ENCODE measurements around the gene ZNF214. TPM values are rescaled to one million over a fixed set of nuclear protein-coding genes. Genes with fewer than 3 reads are reported as not detected.
"Not testable (repeated sequence)": the region's sequence is repeated elsewhere in the genome, so short reads cannot be mapped to it uniquely, and the experiment has no call there.

ZNF214 gene
- total RNA-seq, 1 donor from 2014 or later: not detected

DNA sequence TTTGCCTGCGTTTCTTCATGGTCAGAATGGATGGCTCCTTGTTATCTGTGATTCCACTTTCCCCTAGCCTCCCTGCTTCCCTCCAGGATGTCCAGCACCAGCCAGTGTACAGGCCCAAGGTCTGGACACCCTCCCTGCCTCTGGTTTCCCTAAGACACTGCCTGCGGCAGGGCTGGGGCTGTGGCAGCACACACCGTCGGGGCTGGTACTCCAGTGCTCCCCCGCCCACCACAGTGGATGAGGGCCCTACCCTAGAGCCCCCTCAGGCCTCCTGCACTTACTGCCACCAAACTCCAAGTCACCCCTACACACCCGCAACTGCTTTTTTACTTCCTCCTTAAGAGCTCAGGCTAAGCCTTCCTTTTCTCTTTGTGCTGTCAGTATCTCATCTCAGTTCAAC is 28.9 kb downstream of the ZNF214 start:
- Histone ChIP-seq H3K4me1 (no peaks in the 10 kb centered on the region), H3K36me3 (no peaks in the 10 kb centered on the region), H3K27me3 (no peaks in the 10 kb centered on the region), H3K9me3 (no peaks in the 10 kb centered on the region), H3K27ac (no peak overlapping the region), H3K4me3 (no peak overlapping the region)
- TF ChIP-seq, protein P1, sequence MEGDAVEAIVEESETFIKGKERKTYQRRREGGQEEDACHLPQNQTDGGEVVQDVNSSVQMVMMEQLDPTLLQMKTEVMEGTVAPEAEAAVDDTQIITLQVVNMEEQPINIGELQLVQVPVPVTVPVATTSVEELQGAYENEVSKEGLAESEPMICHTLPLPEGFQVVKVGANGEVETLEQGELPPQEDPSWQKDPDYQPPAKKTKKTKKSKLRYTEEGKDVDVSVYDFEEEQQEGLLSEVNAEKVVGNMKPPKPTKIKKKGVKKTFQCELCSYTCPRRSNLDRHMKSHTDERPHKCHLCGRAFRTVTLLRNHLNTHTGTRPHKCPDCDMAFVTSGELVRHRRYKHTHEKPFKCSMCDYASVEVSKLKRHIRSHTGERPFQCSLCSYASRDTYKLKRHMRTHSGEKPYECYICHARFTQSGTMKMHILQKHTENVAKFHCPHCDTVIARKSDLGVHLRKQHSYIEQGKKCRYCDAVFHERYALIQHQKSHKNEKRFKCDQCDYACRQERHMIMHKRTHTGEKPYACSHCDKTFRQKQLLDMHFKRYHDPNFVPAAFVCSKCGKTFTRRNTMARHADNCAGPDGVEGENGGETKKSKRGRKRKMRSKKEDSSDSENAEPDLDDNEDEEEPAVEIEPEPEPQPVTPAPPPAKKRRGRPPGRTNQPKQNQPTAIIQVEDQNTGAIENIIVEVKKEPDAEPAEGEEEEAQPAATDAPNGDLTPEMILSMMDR (IDR thresholded peaks at IDR 0.05): no peak
- intact Hi-C loops (cut with DNase I): no loop called here
- no peak for DNase-seq (ENCODE audit: low spot score in 2 of 2)

DNA sequence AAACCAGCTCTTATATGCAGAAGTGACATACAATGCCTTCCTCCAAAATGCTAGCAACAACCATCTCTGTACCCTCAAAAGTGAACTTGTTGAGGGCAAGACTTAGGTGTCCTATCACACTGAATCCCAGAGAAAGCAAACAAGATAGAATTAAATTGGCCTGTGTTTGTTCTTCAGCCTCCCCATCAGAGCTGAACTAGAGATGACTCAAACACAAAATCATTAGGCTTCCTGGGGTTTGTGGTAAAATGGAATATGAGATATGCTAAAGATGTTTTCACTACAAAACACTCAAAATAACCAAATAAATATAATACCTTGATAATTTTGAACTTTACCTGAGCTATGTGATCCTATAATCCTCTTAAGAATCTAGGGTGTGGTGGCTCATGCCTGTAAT is 31.6 kb downstream of the ZNF214 start:
- Histone ChIP-seq H3K27me3 (no peaks in the 10 kb centered on the region), H3K36me3 (no peaks in the 10 kb centered on the region), H3K27ac (no peak overlapping the region), H3K9me3 (no peaks in the 10 kb centered on the region), H3K4me1 (no peaks in the 10 kb centered on the region), H3K4me3 (no peak overlapping the region)
- intact Hi-C loops (cut with DNase I): no loop called here
- TF ChIP-seq, protein P1 (IDR thresholded peaks at IDR 0.05): no peak
- no peak for DNase-seq (ENCODE audit: low spot score in 2 of 2)

DNA sequence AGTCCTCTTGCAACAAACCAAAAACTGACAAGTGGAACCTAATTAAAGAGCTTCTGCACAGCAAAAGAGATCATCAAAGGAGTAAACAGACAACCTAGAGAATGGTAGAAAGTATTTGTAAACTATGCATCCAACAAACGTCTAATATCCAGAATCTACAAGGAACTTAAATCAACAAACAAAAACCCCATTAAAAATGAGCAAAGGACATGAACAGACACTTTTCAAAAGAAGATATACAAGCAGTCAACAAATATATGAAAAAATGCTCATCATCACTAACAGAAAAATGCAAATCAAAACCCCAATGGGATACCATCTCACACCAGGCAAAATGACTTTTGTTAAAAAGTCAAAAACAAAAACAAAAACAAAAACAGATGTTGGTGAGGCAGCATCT is 33.7 kb downstream of the ZNF214 start:
- intact Hi-C loops (cut with DNase I): no loop called here
- TF ChIP-seq, protein P1 (IDR thresholded peaks at IDR 0.05): no peak
- no peak overlapping the region for H3K27ac ChIP-seq

DNA sequence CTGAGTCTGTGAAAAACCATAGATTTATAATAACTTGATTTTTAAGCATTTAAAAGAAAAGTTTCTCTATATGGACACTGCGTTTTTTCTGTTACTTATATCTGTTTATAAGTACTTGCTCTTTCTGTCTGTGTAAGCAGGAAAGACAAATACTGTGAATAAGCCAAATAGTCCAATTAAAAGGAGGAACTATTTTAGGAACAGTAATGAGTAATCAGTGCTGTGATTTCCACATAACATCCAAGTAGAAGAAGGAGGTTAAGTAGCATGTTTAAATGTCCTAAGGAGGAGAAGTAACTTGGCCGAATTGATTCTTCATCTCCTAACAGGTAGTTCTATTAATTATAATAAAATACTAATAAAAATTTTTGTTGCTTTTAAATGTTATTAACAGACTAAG is 40.8 kb downstream of the ZNF214 start:
- Histone ChIP-seq H3K27me3 (no peaks in the 10 kb centered on the region), H3K4me3 (no peak overlapping the region), H3K9me3 (no peaks in the 10 kb centered on the region), H3K36me3 (no peaks in the 10 kb centered on the region), H3K27ac (no peak overlapping the region), H3K4me1 (no peaks in the 10 kb centered on the region)
- TF ChIP-seq, protein P1 (IDR thresholded peaks at IDR 0.05): no peak
- intact Hi-C loops (cut with DNase I): no loop called here
- no peak for DNase-seq (ENCODE audit: low spot score in 2 of 2)

More for the DNA sequence above, 33.7 kb downstream of the ZNF214 start:
- H3K9me3 ChIP-seq: no peaks in the 10 kb centered on the region
- DNase-seq (ENCODE audit: low spot score in 2 of 2): no peak
- no peaks in the 10 kb centered on the region for H3K4me1 ChIP-seq
- H3K36me3 ChIP-seq: no peaks in the 10 kb centered on the region
- H3K4me3 ChIP-seq: no peak overlapping the region
- H3K27me3 ChIP-seq: no peaks in the 10 kb centered on the region

DNA sequence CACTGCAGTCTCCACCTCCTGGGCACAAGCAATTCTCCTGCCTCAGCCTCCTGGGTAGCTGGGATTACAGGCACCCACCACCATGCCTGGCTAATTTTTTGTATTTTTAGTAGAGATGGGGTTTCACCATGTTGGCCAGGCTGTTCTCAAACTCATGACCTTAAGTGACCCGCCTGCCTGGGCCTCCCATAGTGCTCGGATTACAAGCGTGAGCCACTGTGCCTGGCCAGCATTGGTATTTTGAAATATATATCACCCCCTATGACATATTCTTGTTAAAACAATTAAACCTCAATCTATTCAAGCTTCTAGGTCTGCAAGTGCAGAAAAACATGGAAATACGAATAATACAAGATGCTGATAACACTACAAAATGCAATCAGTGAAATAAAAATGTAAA is 50.3 kb downstream of the ZNF214 start:
- DNase-seq (ENCODE audit: low spot score in 2 of 2); intact Hi-C loops (cut with DNase I); H3K27ac ChIP-seq; H3K4me1 ChIP-seq; H3K27me3 ChIP-seq; H3K36me3 ChIP-seq; H3K9me3 ChIP-seq; H3K4me3 ChIP-seq: not testable (repeated sequence)

DNA sequence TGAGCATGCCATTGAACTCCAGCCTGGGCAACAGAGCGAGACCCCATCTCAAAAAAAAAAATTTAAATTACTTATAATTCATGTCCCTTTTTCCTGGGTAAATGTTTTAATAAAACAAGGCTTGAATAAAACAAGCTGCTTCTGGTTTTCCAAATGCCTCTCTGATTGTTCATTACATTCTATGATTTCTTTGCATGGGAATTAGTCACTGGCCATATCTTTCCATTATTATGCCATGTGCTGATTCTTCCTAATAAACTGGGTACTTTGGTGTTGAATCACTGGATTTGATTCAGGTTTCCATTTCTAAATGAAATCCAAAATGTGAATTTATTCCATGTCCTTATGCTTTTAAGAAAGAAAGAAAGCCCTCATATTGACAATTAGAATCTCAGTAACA is 51.3 kb downstream of the ZNF214 start:
- Histone ChIP-seq H3K27ac (no peak overlapping the region), H3K36me3 (no peaks in the 10 kb centered on the region), H3K4me1 (no peaks in the 10 kb centered on the region), H3K27me3 (no peaks in the 10 kb centered on the region), H3K4me3 (no peak overlapping the region), H3K9me3 (peaks cover 0 to 4% of the 10 kb centered on the region in 2 donors)
- TF ChIP-seq, protein P1 (IDR thresholded peaks at IDR 0.05): no peak
- DNase-seq (ENCODE audit: low spot score in 2 of 2): no peak
- intact Hi-C loops (cut with DNase I): no loop called here

Data from ascending aorta (tissue), 2 donors.